Measurements from ENCODE around the gene UMAD1.

GRCh38 chr7:7785344-7785973, 144.9 kb downstream of the UMAD1 start:
- TF ChIP-seq CTCF (IDR thresholded peaks at IDR 0.05) = no peak
- no peak for TF ChIP-seq POLR2A (IDR thresholded peaks at IDR 0.05)

Data from testis (tissue), 2 donors.